ENCODE data around the gene CXCL5.

- no peak for TF ChIP-seq CTCF (IDR thresholded peaks at IDR 0.05)
- no peak for TF ChIP-seq POLR2AphosphoS5 (IDR thresholded peaks at IDR 0.05)
- TF ChIP-seq POLR2A (IDR thresholded peaks at IDR 0.05): no peak
- TF ChIP-seq EP300 (IDR thresholded peaks at IDR 0.05; ENCODE audit: low read depth): no peak
Measured at GRCh38 chr4:74045247-74045646, 46.8 kb upstream of the CXCL5 start.
